WTC11 (cell line): ENCODE measurements around the gene BCL11A. TPM values are rescaled to one million over a fixed set of nuclear protein-coding genes. Genes with fewer than 3 reads are reported as not detected.

ENCODE experiments used
- ATAC-seq: fragments of 200-7000 bp; cut with Tn5 transposase; 2 replicates; pipeline ENCODE4 v1.10.0; 2021; ENCODE audit warnings: mild to moderate bottlenecking, moderate library complexity
- CTCF ChIA-PET: fragments of 300-600 bp; sonication (Branson Sonifier 250); formaldehyde crosslinking; loops from one replicate; lab custom pipeline; 2021; ENCODE audit warnings: antibody characterized with exemption; lab: Charles Lee
- POLR2A ChIA-PET: fragments of 350-600 bp; sonication (Branson Sonifier 250); formaldehyde crosslinking; loops from one replicate; lab custom pipeline; 2021; ENCODE audit warnings: antibody characterized with exemption; lab: Charles Lee
- DNase-seq: peaks from one replicate; pipeline ENCODE4 v3.0.0; 2021; ENCODE audit warnings: low spot score
- H3K27ac Mint-ChIP-seq: 2 replicates; pipeline ENCODE4 v1.8.0; 2021; ENCODE audit warnings: mixed read lengths
- H3K27me3 Mint-ChIP-seq: 2 replicates; pipeline ENCODE4 v1.8.0; 2021; ENCODE audit warnings: low read depth, mild to moderate bottlenecking, moderate library complexity, mixed read lengths
- H3K36me3 Mint-ChIP-seq: 2 replicates; pipeline ENCODE4 v1.8.0; 2021; ENCODE audit warnings: mixed read lengths
- H3K4me1 Mint-ChIP-seq: 2 replicates; pipeline ENCODE4 v1.8.0; 2022; ENCODE audit warnings: mixed read lengths
- H3K4me3 Mint-ChIP-seq: 2 replicates; pipeline ENCODE4 v1.8.0; 2021; ENCODE audit warnings: mild to moderate bottlenecking, moderate library complexity, mixed read lengths
- H3K9me3 Mint-ChIP-seq: 2 replicates; pipeline ENCODE4 v1.8.0; 2021; ENCODE audit warnings: mixed read lengths
- ATF1 ChIP-seq: sonication (generic); formaldehyde crosslinking; IDR thresholded peaks from 2 replicates; pipeline ENCODE4 v1.8.1; 2023; ENCODE audit warnings: mild to moderate bottlenecking, moderate library complexity, missing genetic modification reagents
- CREM ChIP-seq: sonication (generic); formaldehyde crosslinking; IDR thresholded peaks from 2 replicates; pipeline ENCODE4 v1.8.1; 2022; ENCODE audit warnings: mild to moderate bottlenecking, missing genetic modification reagents, moderate library complexity
- ESRRA ChIP-seq: sonication (generic); formaldehyde crosslinking; IDR thresholded peaks from 2 replicates; pipeline ENCODE4 v1.8.1; 2022; ENCODE audit warnings: mild to moderate bottlenecking, missing genetic modification reagents, borderline replicate concordance
- FOXJ3 ChIP-seq: sonication (generic); formaldehyde crosslinking; IDR thresholded peaks from 2 replicates; pipeline ENCODE4 v1.9.0; 2021; ENCODE audit warnings: missing genetic modification reagents, mild to moderate bottlenecking, borderline replicate concordance
- GTF2I ChIP-seq: fragments of 250-450 bp; sonication (Bioruptor Pico); conservative IDR thresholded peaks from 2 replicates; pipeline ENCODE4 v1.4.0; 2021; ENCODE audit warnings: mild to moderate bottlenecking
- NFE2L1 ChIP-seq: sonication (generic); formaldehyde crosslinking; IDR thresholded peaks from 2 replicates; pipeline ENCODE4 v1.8.1; 2023; ENCODE audit warnings: missing genetic modification reagents
- NFYB ChIP-seq: sonication (generic); formaldehyde crosslinking; conservative IDR thresholded peaks from 2 replicates; pipeline ENCODE4 v1.8.0; 2022; ENCODE audit warnings: low read depth, missing genetic modification reagents
- SMAD4 ChIP-seq: sonication (generic); formaldehyde crosslinking; IDR thresholded peaks from 2 replicates; pipeline ENCODE4 v1.8.0; 2022; ENCODE audit warnings: mild to moderate bottlenecking, missing genetic modification reagents
- SP1 ChIP-seq: sonication (generic); formaldehyde crosslinking; conservative IDR thresholded peaks from 2 replicates; pipeline ENCODE4 v1.8.1; 2022; ENCODE audit warnings: missing genetic modification reagents
- total RNA-seq: library from RNA; stranded (reverse); gene quantifications from 3 replicates; pipeline ENCODE4 v1.2.3, GENCODE V29; 2021
- TF ChIP-seq, protein P1 (sequence below): fragments of 250-450 bp; sonication (Bioruptor Pico); IDR thresholded peaks from 2 replicates; pipeline ENCODE4 v1.9.0; 2021; ENCODE audit warnings: mild to moderate bottlenecking, borderline replicate concordance
- TF ChIP-seq, protein P2 (sequence below): sonication (generic); formaldehyde crosslinking; IDR thresholded peaks from 2 replicates; pipeline ENCODE4 v1.8.1; 2023; ENCODE audit warnings: mild to moderate bottlenecking, missing genetic modification reagents, moderate library complexity
- TF ChIP-seq, protein P3 (sequence below): fragments of 200-600 bp; IDR thresholded peaks from 2 replicates; pipeline ENCODE4 v1.8.0; 2022; ENCODE audit warnings: antibody characterized with exemption

BCL11A gene
- total RNA-seq, 1 experiment from 2014 or later = 53.2 TPM

GRCh38 chr2:60567096-60567495, 13.6 kb upstream of the BCL11A start (continued):
- TF ChIP-seq, protein P1, sequence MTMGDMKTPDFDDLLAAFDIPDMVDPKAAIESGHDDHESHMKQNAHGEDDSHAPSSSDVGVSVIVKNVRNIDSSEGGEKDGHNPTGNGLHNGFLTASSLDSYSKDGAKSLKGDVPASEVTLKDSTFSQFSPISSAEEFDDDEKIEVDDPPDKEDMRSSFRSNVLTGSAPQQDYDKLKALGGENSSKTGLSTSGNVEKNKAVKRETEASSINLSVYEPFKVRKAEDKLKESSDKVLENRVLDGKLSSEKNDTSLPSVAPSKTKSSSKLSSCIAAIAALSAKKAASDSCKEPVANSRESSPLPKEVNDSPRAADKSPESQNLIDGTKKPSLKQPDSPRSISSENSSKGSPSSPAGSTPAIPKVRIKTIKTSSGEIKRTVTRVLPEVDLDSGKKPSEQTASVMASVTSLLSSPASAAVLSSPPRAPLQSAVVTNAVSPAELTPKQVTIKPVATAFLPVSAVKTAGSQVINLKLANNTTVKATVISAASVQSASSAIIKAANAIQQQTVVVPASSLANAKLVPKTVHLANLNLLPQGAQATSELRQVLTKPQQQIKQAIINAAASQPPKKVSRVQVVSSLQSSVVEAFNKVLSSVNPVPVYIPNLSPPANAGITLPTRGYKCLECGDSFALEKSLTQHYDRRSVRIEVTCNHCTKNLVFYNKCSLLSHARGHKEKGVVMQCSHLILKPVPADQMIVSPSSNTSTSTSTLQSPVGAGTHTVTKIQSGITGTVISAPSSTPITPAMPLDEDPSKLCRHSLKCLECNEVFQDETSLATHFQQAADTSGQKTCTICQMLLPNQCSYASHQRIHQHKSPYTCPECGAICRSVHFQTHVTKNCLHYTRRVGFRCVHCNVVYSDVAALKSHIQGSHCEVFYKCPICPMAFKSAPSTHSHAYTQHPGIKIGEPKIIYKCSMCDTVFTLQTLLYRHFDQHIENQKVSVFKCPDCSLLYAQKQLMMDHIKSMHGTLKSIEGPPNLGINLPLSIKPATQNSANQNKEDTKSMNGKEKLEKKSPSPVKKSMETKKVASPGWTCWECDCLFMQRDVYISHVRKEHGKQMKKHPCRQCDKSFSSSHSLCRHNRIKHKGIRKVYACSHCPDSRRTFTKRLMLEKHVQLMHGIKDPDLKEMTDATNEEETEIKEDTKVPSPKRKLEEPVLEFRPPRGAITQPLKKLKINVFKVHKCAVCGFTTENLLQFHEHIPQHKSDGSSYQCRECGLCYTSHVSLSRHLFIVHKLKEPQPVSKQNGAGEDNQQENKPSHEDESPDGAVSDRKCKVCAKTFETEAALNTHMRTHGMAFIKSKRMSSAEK (CRISPR knock-in tag) = no peak
- TF ChIP-seq FOXJ3 (CRISPR knock-in tag) (no peak), NFYB (CRISPR knock-in tag) (no peak), NFE2L1 (CRISPR knock-in tag) (no peak), GTF2I (CRISPR knock-in tag) (no peak), SMAD4 (no peak)

DNA sequence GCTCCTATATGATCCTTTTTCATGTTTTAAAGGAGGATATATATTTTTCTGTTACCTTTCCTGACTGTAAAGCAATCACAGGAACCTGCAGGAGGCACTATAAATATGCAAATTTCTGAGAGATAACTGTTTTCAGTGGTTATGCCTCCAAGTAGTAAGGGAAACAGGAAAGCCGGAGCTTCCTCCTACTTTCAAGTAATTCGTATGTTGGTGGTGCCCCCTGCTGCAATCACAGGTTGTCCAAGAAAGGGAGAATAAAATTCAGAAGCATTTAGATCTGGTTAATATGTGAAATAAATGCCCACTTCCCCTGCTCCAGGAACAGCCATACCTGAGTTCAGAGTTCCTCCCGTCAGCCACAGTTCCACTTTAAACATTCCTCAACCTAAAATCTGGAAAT, 12.0 kb upstream of the BCL11A start:
- Mint-ChIP-seq H3K4me1 (peaks cover 23% of the 10 kb centered on the region), H3K9me3 (no peaks in the 10 kb centered on the region), H3K36me3 (no peaks in the 10 kb centered on the region), H3K27ac (no peak overlapping the region), H3K4me3 (no peak overlapping the region), H3K27me3 (peaks cover 9% of the 10 kb centered on the region)
- no peak; the same call in 1 of the 2 replicates for ATAC-seq
- POLR2A ChIA-PET = interaction anchor here (0.5 kb wide), 1 partner anchor 22 kb away, joined by 5 read pairs; no protein-coding TSS in a partner anchor
- TF ChIP-seq, protein P2, sequence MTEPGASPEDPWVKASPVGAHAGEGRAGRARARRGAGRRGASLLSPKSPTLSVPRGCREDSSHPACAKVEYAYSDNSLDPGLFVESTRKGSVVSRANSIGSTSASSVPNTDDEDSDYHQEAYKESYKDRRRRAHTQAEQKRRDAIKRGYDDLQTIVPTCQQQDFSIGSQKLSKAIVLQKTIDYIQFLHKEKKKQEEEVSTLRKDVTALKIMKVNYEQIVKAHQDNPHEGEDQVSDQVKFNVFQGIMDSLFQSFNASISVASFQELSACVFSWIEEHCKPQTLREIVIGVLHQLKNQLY = no peak
- no peak for TF ChIP-seq ESRRA (CRISPR knock-in tag)
- TF ChIP-seq SP1 (CRISPR knock-in tag) = no peak
- CTCF ChIA-PET = interaction anchor here (1.4 to 1.5 kb wide), 4 partner anchors 9 to 109 kb away, joined by 3 to 10 read pairs (median 6); no protein-coding TSS in a partner anchor
- DNase-seq = peak; percentile 30

DNA sequence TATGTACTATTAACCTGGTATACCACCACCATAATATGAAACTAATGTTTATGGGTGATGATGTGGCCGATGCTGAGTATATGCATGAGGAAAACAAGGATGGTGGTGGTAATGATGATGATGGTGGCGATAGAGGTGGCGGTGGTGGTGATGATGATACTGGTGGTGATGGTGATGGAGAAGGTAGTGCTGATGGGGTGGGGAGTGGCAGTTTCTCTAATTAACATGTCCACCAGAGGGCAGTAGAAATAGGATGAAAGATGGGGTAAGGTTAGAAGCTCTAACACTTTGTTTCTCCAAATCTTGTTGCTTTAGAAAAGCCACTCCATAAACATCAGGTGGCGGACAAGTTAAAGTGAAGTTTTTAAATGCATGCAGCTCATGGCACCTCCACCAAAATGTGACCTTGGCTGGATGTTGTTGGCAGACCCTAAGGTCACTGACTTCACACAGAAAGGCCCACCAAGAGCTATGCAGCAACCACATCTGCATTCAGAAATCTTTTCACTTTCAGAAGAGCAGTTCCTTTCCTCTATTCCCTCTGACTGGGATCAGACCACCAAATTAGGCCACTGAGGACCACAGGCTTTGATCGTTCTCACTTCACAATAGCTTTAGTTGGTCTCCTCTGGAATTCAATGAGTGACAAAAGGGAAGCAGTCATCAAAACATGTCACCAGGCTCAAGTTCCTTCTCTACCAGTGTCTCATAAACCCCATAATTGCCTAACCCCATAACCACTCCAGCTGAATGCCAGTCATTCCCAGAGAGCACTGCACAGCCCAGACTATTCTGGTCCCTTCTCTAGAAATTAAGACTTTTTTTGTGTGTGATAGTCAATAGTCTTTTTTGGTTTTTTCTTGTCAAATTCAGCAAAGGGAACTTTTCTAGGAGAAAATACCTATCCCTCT, 7.5 kb upstream of the BCL11A start:
- POLR2A ChIA-PET = interaction anchor here (0.6 kb wide), 1 partner anchor 1098 kb away, joined by 3 read pairs; no protein-coding TSS in a partner anchor

More for the DNA sequence above, 7.5 kb upstream of the BCL11A start:
- H3K4me1 Mint-ChIP-seq = peaks cover 31% of the 10 kb centered on the region
- CTCF ChIA-PET = interaction anchor here (0.6 to 2.9 kb wide), 26 partner anchors 9 to 628 kb away, joined by 3 to 43 read pairs (median 4); no protein-coding TSS in a partner anchor
- TF ChIP-seq, protein P3, sequence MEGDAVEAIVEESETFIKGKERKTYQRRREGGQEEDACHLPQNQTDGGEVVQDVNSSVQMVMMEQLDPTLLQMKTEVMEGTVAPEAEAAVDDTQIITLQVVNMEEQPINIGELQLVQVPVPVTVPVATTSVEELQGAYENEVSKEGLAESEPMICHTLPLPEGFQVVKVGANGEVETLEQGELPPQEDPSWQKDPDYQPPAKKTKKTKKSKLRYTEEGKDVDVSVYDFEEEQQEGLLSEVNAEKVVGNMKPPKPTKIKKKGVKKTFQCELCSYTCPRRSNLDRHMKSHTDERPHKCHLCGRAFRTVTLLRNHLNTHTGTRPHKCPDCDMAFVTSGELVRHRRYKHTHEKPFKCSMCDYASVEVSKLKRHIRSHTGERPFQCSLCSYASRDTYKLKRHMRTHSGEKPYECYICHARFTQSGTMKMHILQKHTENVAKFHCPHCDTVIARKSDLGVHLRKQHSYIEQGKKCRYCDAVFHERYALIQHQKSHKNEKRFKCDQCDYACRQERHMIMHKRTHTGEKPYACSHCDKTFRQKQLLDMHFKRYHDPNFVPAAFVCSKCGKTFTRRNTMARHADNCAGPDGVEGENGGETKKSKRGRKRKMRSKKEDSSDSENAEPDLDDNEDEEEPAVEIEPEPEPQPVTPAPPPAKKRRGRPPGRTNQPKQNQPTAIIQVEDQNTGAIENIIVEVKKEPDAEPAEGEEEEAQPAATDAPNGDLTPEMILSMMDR = peak; percentile 39; the same call in 1 of the 2 replicates
- TF ChIP-seq CREM (no peak), ATF1 (CRISPR knock-in tag) (no peak)
- TF ChIP-seq, all 79 proteins: peak for 1
- H3K27me3 Mint-ChIP-seq = peaks cover 19% of the 10 kb centered on the region
- H3K36me3 Mint-ChIP-seq = no peaks in the 10 kb centered on the region
- no peak overlapping the region for H3K4me3 Mint-ChIP-seq
- no peak for DNase-seq
- no peaks in the 10 kb centered on the region for H3K9me3 Mint-ChIP-seq
- no peak overlapping the region for H3K27ac Mint-ChIP-seq
- ATAC-seq = peak; percentile 71
